HEK293T (cell line): ENCODE data around the gene KCNA1.

Source experiments
- ARNT ChIP-seq: fragments of 450-650 bp; IDR thresholded peaks from 2 replicates; pipeline ENCODE4 v1.6.1; 2017; ENCODE audit warnings: mild to moderate bottlenecking
- BHLHE40 ChIP-seq: fragments of 450-650 bp; IDR thresholded peaks from 2 replicates; pipeline ENCODE4 v1.6.1; 2016; ENCODE audit warnings: mild to moderate bottlenecking, moderate library complexity, borderline replicate concordance
- ELF4 ChIP-seq: fragments of 450-650 bp; IDR thresholded peaks from 2 replicates; pipeline ENCODE4 v1.6.1; 2017; ENCODE audit warnings: antibody characterized with exemption
- HDGF ChIP-seq: fragments of 450-650 bp; IDR thresholded peaks from 2 replicates; pipeline ENCODE4 v1.6.1; 2017; ENCODE audit warnings: antibody characterized with exemption, borderline replicate concordance
- PKNOX1 ChIP-seq: fragments of 450-650 bp; IDR thresholded peaks from 2 replicates; pipeline ENCODE4 v1.6.1; 2016
- SUZ12 ChIP-seq: fragments of 450-650 bp; IDR thresholded peaks from 2 replicates; pipeline ENCODE4 v1.6.1; 2016; ENCODE audit warnings: mild to moderate bottlenecking

- TF ChIP-seq BHLHE40 (no peak), ARNT (no peak), SUZ12 (no peak), PKNOX1 (no peak), HDGF (no peak), ELF4 (no peak)
Measured at GRCh38 chr12:4909410-4909733, 333 bp upstream of the KCNA1 start.
